HCT116 (cell line): Measurements from ENCODE around the gene IL1R2. TPM values are rescaled to one million over a fixed set of nuclear protein-coding genes. Genes with fewer than 3 reads are reported as not detected.

Source experiments
- ATAC-seq: fragments of 200-7000 bp; cut with Tn5 transposase; 2 replicates; pipeline ENCODE4 v1.9.1; 2020; ENCODE audit warnings: mild to moderate bottlenecking, moderate library complexity
- BruUV-seq: library from RNA; stranded (reverse); fragments of 400-500 nt; replicated peaks from 2 replicates; lab custom pipeline; 2021; lab: Mats Ljungman, UMichigan
- CTCF ChIA-PET: fragments of 300-600 bp; sonication (Branson Sonifier 250); formaldehyde crosslinking; loops from one replicate; lab custom pipeline; 2021; ENCODE audit warnings: antibody characterized with exemption; lab: Charles Lee
- POLR2A ChIA-PET: fragments of 300-600, 350-600 bp; sonication (Branson Sonifier 250); formaldehyde crosslinking; loops from one replicate; lab custom pipeline; 2021; ENCODE audit warnings: antibody characterized with exemption; lab: Charles Lee
- RAD21 ChIA-PET, 2 experiments: fragments of 300-600 bp; sonication (Branson Sonifier 250); formaldehyde crosslinking; loops; one replicate each; lab custom pipeline; 2023; ENCODE audit warnings: low total read pairs in 2 of 2; ENCODE audit not compliant: uncharacterized antibody in 2 of 2, unreplicated experiment in 2 of 2, low non-redundant PET in 1 of 2; lab: Charles Lee
- DNase-seq: peaks from one replicate; pipeline ENCODE4 v3.0.0-alpha.2; 2010; ENCODE audit warnings: low read depth, low spot score
- H2AFZ ChIP-seq: fragments of 200-600 bp; shearing (Covaris generic), sonication (generic); 2 replicates; pipeline ENCODE4 v1.6.1; 2017; ENCODE audit warnings: low read depth, mixed run types, mixed read lengths, antibody characterized with exemption, low read length; ENCODE audit not compliant: poor library complexity, severe bottlenecking
- H3K27ac ChIP-seq: 2 replicates; pipeline ENCODE4 v1.5.1; 2012; ENCODE audit warnings: low read depth, low read length
- H3K27me3 ChIP-seq: fragments of 200-600 bp; sonication (generic); 2 replicates; pipeline ENCODE4 v1.6.1; 2016; ENCODE audit warnings: mixed run types, low read length, mixed read lengths; ENCODE audit not compliant: insufficient read depth
- H3K36me3 ChIP-seq, 2 experiments: fragments of 200-500 bp in 1 of 2; fragments of 200-600 bp in 1 of 2; sonication (Bioruptor generic) in 1 of 2; sonication (generic) in 1 of 2; 2 replicates each; pipeline versions ENCODE4 v1.5.1 to v1.6.1; 2014 to 2016; ENCODE audit warnings: low read length in 2 of 2, inconsistent platforms in 1 of 2, mixed read lengths in 1 of 2, mixed run types in 1 of 2; ENCODE audit not compliant: insufficient read depth in 2 of 2, control insufficient read depth in 1 of 2
- H3K4me1 ChIP-seq, 2 experiments: fragments of 200-600 bp in 1 of 2; sonication (generic) in 1 of 2; 2 replicates each; pipeline versions ENCODE4 v1.5.1 to v1.6.1; 2012 to 2017; ENCODE audit warnings: low read length in 2 of 2, inconsistent platforms in 1 of 2, mild to moderate bottlenecking in 1 of 2, mixed read lengths in 1 of 2, mixed run types in 1 of 2, moderate library complexity in 1 of 2; ENCODE audit not compliant: insufficient read depth in 2 of 2, control insufficient read depth in 1 of 2
- H3K4me2 ChIP-seq: fragments of 200-600 bp; sonication (generic); 2 replicates; pipeline ENCODE4 v1.6.1; 2017; ENCODE audit warnings: mixed run types, low read length, mixed read lengths
- H3K4me3 ChIP-seq, 2 experiments: fragments of 200-600 bp in 1 of 2; sonication (generic) in 1 of 2; replicated peaks in 1 of 2; 2 replicates each; pipeline ENCODE4 v1.5.1; 2011 to 2016; ENCODE audit warnings: low read length in 2 of 2, control low read depth in 1 of 2, low read depth in 1 of 2, mild to moderate bottlenecking in 1 of 2, mixed read lengths in 1 of 2, mixed run types in 1 of 2
- H3K79me2 ChIP-seq: fragments of 200-600 bp; sonication (generic); 2 replicates; pipeline ENCODE4 v1.6.1; 2017; ENCODE audit warnings: mild to moderate bottlenecking, mixed run types, low read length, moderate library complexity, mixed read lengths; ENCODE audit not compliant: insufficient read depth
- H3K9ac ChIP-seq: fragments of 200-600 bp; sonication (generic); 2 replicates; pipeline ENCODE4 v1.6.1; 2016; ENCODE audit warnings: low read length, mixed read lengths
- H3K9me2 ChIP-seq: fragments of 200-600 bp; sonication (generic), shearing (Covaris generic); 2 replicates; pipeline ENCODE4 v1.6.1; 2017; ENCODE audit warnings: mixed run types, mild to moderate bottlenecking, moderate library complexity; ENCODE audit not compliant: insufficient read depth
- H3K9me3 ChIP-seq, 2 experiments: fragments of 200-500 bp in 1 of 2; fragments of 200-600 bp in 1 of 2; sonication (Bioruptor generic) in 1 of 2; sonication (generic) in 1 of 2; 2 replicates each; pipeline ENCODE4 v1.6.1; 2014 to 2017; ENCODE audit warnings: low read length in 2 of 2, mixed read lengths in 2 of 2, inconsistent platforms in 1 of 2, low read depth in 1 of 2, mild to moderate bottlenecking in 1 of 2, mixed run types in 1 of 2, moderate library complexity in 1 of 2; ENCODE audit not compliant: control insufficient read depth in 1 of 2, insufficient read depth in 1 of 2
- H4K20me1 ChIP-seq: fragments of 200-600 bp; sonication (generic), shearing (Covaris generic); 2 replicates; pipeline ENCODE4 v1.6.1; 2017; ENCODE audit warnings: mixed run types, mild to moderate bottlenecking, moderate library complexity; ENCODE audit not compliant: insufficient read depth
- ATF3 ChIP-seq: IDR thresholded peaks from 2 replicates; pipeline ENCODE4 v1.6.1; 2012
- CEBPB ChIP-seq: IDR thresholded peaks from 2 replicates; pipeline ENCODE4 v1.6.1; 2012; ENCODE audit warnings: low read depth
- EGR1 ChIP-seq: IDR thresholded peaks from 2 replicates; pipeline ENCODE4 v1.6.1; 2012; ENCODE audit warnings: low read depth
- ELF1 ChIP-seq: IDR thresholded peaks from 2 replicates; pipeline ENCODE4 v1.6.1; 2012; ENCODE audit warnings: low read depth, borderline replicate concordance
- EZH2 ChIP-seq: fragments of 200-600 bp; sonication (generic); IDR thresholded peaks from 2 replicates; pipeline ENCODE4 v1.6.1; 2017; ENCODE audit warnings: antibody characterized with exemption, mixed run types
- EZH2phosphoT487 ChIP-seq: fragments of 200-600 bp; IDR thresholded peaks from 2 replicates; pipeline ENCODE4 v1.6.1; 2018; ENCODE audit warnings: antibody characterized with exemption, borderline replicate concordance
- FOSL1 ChIP-seq: IDR thresholded peaks from 2 replicates; pipeline ENCODE4 v1.6.1; 2012; ENCODE audit warnings: low read depth
- MAX ChIP-seq: IDR thresholded peaks from 2 replicates; pipeline ENCODE4 v1.6.1; 2012
- POLR2A ChIP-seq: IDR thresholded peaks from 2 replicates; pipeline ENCODE4 v1.7.0; 2011; ENCODE audit warnings: borderline replicate concordance; ENCODE audit not compliant: insufficient read depth, insufficient read length; ENCODE audit errors: extremely low read depth
- RAD21 ChIP-seq: IDR thresholded peaks from 2 replicates; pipeline ENCODE4 v1.6.1; 2012; ENCODE audit warnings: low read depth, mild to moderate bottlenecking
- REST ChIP-seq: IDR thresholded peaks from 2 replicates; pipeline ENCODE4 v1.6.1; 2012; ENCODE audit warnings: low read depth
- SP1 ChIP-seq: IDR thresholded peaks from 2 replicates; pipeline ENCODE4 v1.6.1; 2012; ENCODE audit warnings: low read depth
- SRF ChIP-seq: IDR thresholded peaks from 2 replicates; pipeline ENCODE4 v1.6.1; 2012; ENCODE audit warnings: low read depth
- TCF7L2 ChIP-seq: IDR thresholded peaks from 2 replicates; pipeline ENCODE4 v1.7.0; 2011; ENCODE audit warnings: borderline replicate concordance, inconsistent platforms; ENCODE audit not compliant: insufficient read depth, insufficient read length; ENCODE audit errors: extremely low read depth
- YY1 ChIP-seq: IDR thresholded peaks from 2 replicates; pipeline ENCODE4 v1.6.1; 2011; ENCODE audit warnings: low read length, low read depth, moderate library complexity, mild to moderate bottlenecking; ENCODE audit not compliant: insufficient replicate concordance; ENCODE audit errors: extremely low read depth
- ZNF274 ChIP-seq: fragments of 200-500 bp; sonication (Bioruptor generic); IDR thresholded peaks from 2 replicates; pipeline ENCODE4 v1.6.1; 2014; ENCODE audit warnings: mild to moderate bottlenecking, low read depth, low read length, inconsistent platforms
- intact Hi-C: fragments of 100-400 bp; cut with micrococcal nuclease; formaldehyde crosslinking; loops from 2 replicates; pipeline ENCODE4 v1.10.0; 2022
- total RNA-seq: library from RNA; stranded (reverse); gene quantifications from one replicate; pipeline ENCODE4 v1.2.1, GENCODE V29; 2021; ENCODE audit not compliant: unreplicated experiment
- TF ChIP-seq, protein P1 (sequence below), 3 experiments: fragments of 200-600 bp in 1 of 3; sonication (generic) in 1 of 3; IDR thresholded peaks in 2 of 3; conservative IDR thresholded peaks in 1 of 3; 2 replicates each; pipeline ENCODE4 v1.5.1; 2012 to 2017; ENCODE audit warnings: low read depth in 2 of 3, low read length in 2 of 3, antibody characterized with exemption in 1 of 3, borderline replicate concordance in 1 of 3, control low read depth in 1 of 3, mild to moderate bottlenecking in 1 of 3, mixed read lengths in 1 of 3, mixed run types in 1 of 3, moderate library complexity in 1 of 3; ENCODE audit not compliant: insufficient read depth in 1 of 3

The IL1R2 gene
- total RNA-seq, 1 experiment from 2014 or later: 0.52 TPM

- H4K20me1 ChIP-seq: no peaks in the 10 kb centered on the region
- ATAC-seq (peak; percentile 99), DNase-seq (peak; percentile 61)
- H3K9ac ChIP-seq: no peak overlapping the region
- H3K36me3 ChIP-seq: no peaks in the 10 kb centered on the region
- TF ChIP-seq TCF7L2 (no peak), ZNF274 (no peak), SRF (no peak), YY1 (no peak), POLR2A (no peak), FOSL1 (no peak), CEBPB (no peak), EZH2phosphoT487 (no peak), RAD21 (peak; percentile 97), MAX (no peak), EZH2 (no peak), SP1 (no peak), REST (no peak), EGR1 (no peak), ELF1 (no peak), ATF3 (no peak)
- TF ChIP-seq, protein P1, sequence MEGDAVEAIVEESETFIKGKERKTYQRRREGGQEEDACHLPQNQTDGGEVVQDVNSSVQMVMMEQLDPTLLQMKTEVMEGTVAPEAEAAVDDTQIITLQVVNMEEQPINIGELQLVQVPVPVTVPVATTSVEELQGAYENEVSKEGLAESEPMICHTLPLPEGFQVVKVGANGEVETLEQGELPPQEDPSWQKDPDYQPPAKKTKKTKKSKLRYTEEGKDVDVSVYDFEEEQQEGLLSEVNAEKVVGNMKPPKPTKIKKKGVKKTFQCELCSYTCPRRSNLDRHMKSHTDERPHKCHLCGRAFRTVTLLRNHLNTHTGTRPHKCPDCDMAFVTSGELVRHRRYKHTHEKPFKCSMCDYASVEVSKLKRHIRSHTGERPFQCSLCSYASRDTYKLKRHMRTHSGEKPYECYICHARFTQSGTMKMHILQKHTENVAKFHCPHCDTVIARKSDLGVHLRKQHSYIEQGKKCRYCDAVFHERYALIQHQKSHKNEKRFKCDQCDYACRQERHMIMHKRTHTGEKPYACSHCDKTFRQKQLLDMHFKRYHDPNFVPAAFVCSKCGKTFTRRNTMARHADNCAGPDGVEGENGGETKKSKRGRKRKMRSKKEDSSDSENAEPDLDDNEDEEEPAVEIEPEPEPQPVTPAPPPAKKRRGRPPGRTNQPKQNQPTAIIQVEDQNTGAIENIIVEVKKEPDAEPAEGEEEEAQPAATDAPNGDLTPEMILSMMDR (IDR thresholded peaks at IDR 0.05 in 2 of 3, conservative IDR thresholded peaks at IDR 0.05 in 1 of 3; ENCODE audit: borderline replicate concordance in 1 of 3, insufficient read depth in 1 of 3, low read depth in 2 of 3, low read length in 2 of 3): peak; percentile 89 to 98 (median 97)
- intact Hi-C loops: loop anchor here (1.0 kb wide), 3 partner anchors 146 to 429 kb away; no protein-coding TSS in a partner anchor
- H3K4me2 ChIP-seq: no peak overlapping the region
- no peak overlapping the region for H3K27ac ChIP-seq
- H2AFZ ChIP-seq: no peak overlapping the region
- no peaks in the 10 kb centered on the region for H3K9me3 ChIP-seq
- H3K27me3 ChIP-seq: no peaks in the 10 kb centered on the region
- H3K9me2 ChIP-seq: no peaks in the 10 kb centered on the region
- H3K79me2 ChIP-seq: no peaks in the 10 kb centered on the region
- CTCF ChIA-PET: interaction anchor here (0.6 to 3.0 kb wide), 18 partner anchors 14 to 423 kb away, joined by 3 to 76 read pairs (median 4); partner anchors contain the start of gene IL1R1
- H3K4me3 ChIP-seq: no peak overlapping the region
- RAD21 ChIA-PET: interaction anchor here (0.5 to 1.5 kb wide), 6 partner anchors 29 to 220 kb away, joined by 3 to 16 read pairs (median 8); partner anchors contain the start of gene IL1R2 (in 1 of the 2)
- POLR2A ChIA-PET: interaction anchor here (0.6 to 1.5 kb wide), 2 partner anchors 141 to 220 kb away, joined by 3 to 6 read pairs; no protein-coding TSS in a partner anchor
- BruUV-seq: no TSS peak
- no peaks in the 10 kb centered on the region for H3K4me1 ChIP-seq
Measured at GRCh38 chr2:102020596-102021170, 28.9 kb downstream of the IL1R2 start.
